Neuronal stem cell (in vitro differentiated cells): Measurements from ENCODE around the gene RALA.
A peak's percentile ranks its signal among the peaks of the same experiment; 100 is the strongest.

ENCODE experiments used
- DNase-seq: peaks from one replicate; pipeline ENCODE4 v3.0.0-alpha.2; 2013; ENCODE audit warnings: low spot score
- H2AFZ ChIP-seq: one replicate; pipeline ENCODE4 v1.6.1; 2013; ENCODE audit warnings: mild to moderate bottlenecking, low read length, inconsistent platforms
- H2AK5ac ChIP-seq: 2 replicates; pipeline ENCODE4 v1.6.1; 2013; ENCODE audit warnings: low read depth, mild to moderate bottlenecking, inconsistent platforms, low read length, moderate library complexity, mixed read lengths
- H2BK120ac ChIP-seq: 2 replicates; pipeline ENCODE4 v1.6.1; 2013; ENCODE audit warnings: low read depth, mild to moderate bottlenecking, inconsistent platforms, low read length, moderate library complexity, mixed read lengths
- H2BK12ac ChIP-seq: one replicate; pipeline ENCODE4 v1.6.1; 2013; ENCODE audit warnings: low read length, inconsistent platforms
- H2BK15ac ChIP-seq: 2 replicates; pipeline ENCODE4 v1.6.1; 2013; ENCODE audit warnings: mild to moderate bottlenecking, low read length, inconsistent platforms, mixed read lengths
- H2BK5ac ChIP-seq: one replicate; pipeline ENCODE4 v1.6.1; 2013; ENCODE audit warnings: inconsistent platforms, mild to moderate bottlenecking, low read length, moderate library complexity
- H3K14ac ChIP-seq: one replicate; pipeline ENCODE4 v1.6.1; 2013; ENCODE audit warnings: low read length, inconsistent platforms
- H3K18ac ChIP-seq: 2 replicates; pipeline ENCODE4 v1.6.1; 2013; ENCODE audit warnings: low read length, inconsistent platforms
- H3K23ac ChIP-seq: 2 replicates; pipeline ENCODE4 v1.6.1; 2013; ENCODE audit warnings: low read depth, mild to moderate bottlenecking, mixed read lengths, low read length, inconsistent platforms; ENCODE audit not compliant: poor library complexity
- H3K27ac ChIP-seq: replicated peaks from 3 replicates; pipeline ENCODE4 v1.5.1; 2013; ENCODE audit warnings: low read length, inconsistent platforms
- H3K27me3 ChIP-seq, 3 experiments: 2 replicates each; pipeline ENCODE4 v1.6.1; 2013; ENCODE audit warnings: low read length in 3 of 3, mild to moderate bottlenecking in 2 of 3, inconsistent platforms in 1 of 3, low read depth in 1 of 3, mixed read lengths in 1 of 3, moderate library complexity in 1 of 3; ENCODE audit not compliant: control insufficient read depth in 3 of 3, insufficient read depth in 3 of 3
- H3K36me3 ChIP-seq, 2 donors: replicated peaks in 1 of 2; 2 replicates each; pipeline ENCODE4 v1.6.1; 2013; ENCODE audit warnings: low read length in 2 of 2; ENCODE audit not compliant: control insufficient read depth in 2 of 2, insufficient read depth in 2 of 2
- H3K4ac ChIP-seq: 2 replicates; pipeline ENCODE4 v1.6.1; 2013; ENCODE audit warnings: inconsistent platforms, mild to moderate bottlenecking, low read length, moderate library complexity
- H3K4me1 ChIP-seq, 2 donors: 1 replicate in 1 of 2; 2 replicates in 1 of 2; pipeline ENCODE4 v1.6.1; 2013; ENCODE audit warnings: low read length in 2 of 2, low read depth in 1 of 2; ENCODE audit not compliant: control insufficient read depth in 2 of 2, insufficient read depth in 1 of 2
- H3K4me2 ChIP-seq: one replicate; pipeline ENCODE4 v1.6.1; 2013; ENCODE audit warnings: mild to moderate bottlenecking, low read length, inconsistent platforms; ENCODE audit not compliant: insufficient read depth, poor library complexity, severe bottlenecking
- H3K4me3 ChIP-seq, 2 donors: 2 replicates each; pipeline ENCODE4 v1.5.1; 2013; ENCODE audit warnings: low read length in 2 of 2, mild to moderate bottlenecking in 2 of 2, inconsistent platforms in 1 of 2, moderate library complexity in 1 of 2
- H3K79me1 ChIP-seq: one replicate; pipeline ENCODE4 v1.6.1; 2013; ENCODE audit warnings: low read depth, mild to moderate bottlenecking, inconsistent platforms, low read length, moderate library complexity
- H3K9ac ChIP-seq: one replicate; pipeline ENCODE4 v1.6.1; 2013; ENCODE audit warnings: mild to moderate bottlenecking, low read depth, low read length, inconsistent platforms; ENCODE audit not compliant: poor library complexity
- H3K9me3 ChIP-seq, 2 donors: replicated peaks in 1 of 2; 2 replicates each; pipeline versions ENCODE3 to v1.6.1; 2013; ENCODE audit warnings: low read length in 2 of 2, mild to moderate bottlenecking in 2 of 2, inconsistent platforms in 1 of 2, low read depth in 1 of 2, mixed read lengths in 1 of 2, moderate library complexity in 1 of 2; ENCODE audit not compliant: control insufficient read depth in 2 of 2, insufficient read depth in 1 of 2
- H4K8ac ChIP-seq: one replicate; pipeline ENCODE4 v1.6.1; 2013; ENCODE audit warnings: low read depth, mild to moderate bottlenecking, inconsistent platforms, low read length, moderate library complexity
- H4K91ac ChIP-seq: one replicate; pipeline ENCODE4 v1.6.1; 2013; ENCODE audit warnings: low read length, low read depth, mild to moderate bottlenecking, inconsistent platforms; ENCODE audit not compliant: poor library complexity
- WGBS, 2 donors: extraction: QIAGEN DNeasy Blood & Tissue Kit; methylation state at CpG; one replicate each; pipeline ENCODE4 v1.1.7; 2013; ENCODE audit warnings: missing lambda C conversion rate in 2 of 2, mixed read lengths in 1 of 2; ENCODE audit not compliant: insufficient read length in 2 of 2, insufficient replicate concordance in 1 of 2; ENCODE audit errors: extremely low coverage in 2 of 2; 5-methylcytosine and 5-hydroxymethylcytosine counted together

The RALA gene

GRCh38 chr7:39621261-39621660 is 2.1 kb upstream of the RALA start:
- H4K91ac ChIP-seq = no peak overlapping the region
- no peaks in the 10 kb centered on the region for H3K27me3 ChIP-seq
- no peak overlapping the region for H2AFZ ChIP-seq
- no peak overlapping the region for H2BK5ac ChIP-seq
- H2BK120ac ChIP-seq = no peak overlapping the region
- no peak overlapping the region for H3K23ac ChIP-seq
- H2BK15ac ChIP-seq = no peak overlapping the region
- H3K14ac ChIP-seq = no peak overlapping the region
- H3K27ac ChIP-seq = no peak overlapping the region
- H3K79me1 ChIP-seq = peaks cover 3% of the 10 kb centered on the region
- peaks cover 4 to 13% of the 10 kb centered on the region in 2 donors for H3K4me1 ChIP-seq
- no peak overlapping the region for H2BK12ac ChIP-seq
- H3K4ac ChIP-seq = no peak overlapping the region
- H3K9ac ChIP-seq = no peak overlapping the region
- no peak for DNase-seq
- no peak overlapping the region for H4K8ac ChIP-seq
- no peak overlapping the region for H3K4me2 ChIP-seq
- no peak overlapping the region for H2AK5ac ChIP-seq
- no peaks in the 10 kb centered on the region for H3K36me3 ChIP-seq
- no peaks in the 10 kb centered on the region for H3K9me3 ChIP-seq
- WGBS, 2 donors = no CpG with 5 or more reads among the region's 1 CpG
- H3K4me3 ChIP-seq = no peak overlapping the region
- H3K18ac ChIP-seq = no peak overlapping the region

GRCh38 chr7:39621784-39622411 is 1.5 kb upstream of the RALA start:
- no peak overlapping the region for H3K27ac ChIP-seq
- no peak for DNase-seq

GRCh38 chr7:39622609-39623008 is 763 bp upstream of the RALA start:
- Histone ChIP-seq H3K27ac (peak overlapping the region; percentile 92), H3K14ac (no peak overlapping the region), H2AK5ac (peak overlapping the region; percentile 25), H3K36me3 (no peaks in the 10 kb centered on the region), H3K9ac (peak overlapping the region; percentile 79), H2BK5ac (peak overlapping the region; percentile 73), H3K4me2 (peak overlapping the region; percentile 75), H3K9me3 (no peaks in the 10 kb centered on the region), H3K18ac (peak overlapping the region; percentile 95), H3K27me3 (no peaks in the 10 kb centered on the region), H3K4ac (no peak overlapping the region), H4K8ac (peak overlapping the region; percentile 92), H2BK12ac (no peak overlapping the region), H3K4me3 (peak overlapping the region; percentile 65 to 96), H2AFZ (peak overlapping the region; percentile 87), H2BK15ac (peak overlapping the region; percentile 12), H3K4me1 (peaks cover 4 to 15% of the 10 kb centered on the region in 2 donors), H2BK120ac (peak overlapping the region; percentile 78), H3K23ac (peak overlapping the region; percentile 29), H4K91ac (peak overlapping the region; percentile 5), H3K79me1 (peaks cover 3% of the 10 kb centered on the region)
- no peak for DNase-seq
- no CpG with 5 or more reads among the region's 11 CpGs for WGBS, 2 donors

More at GRCh38 chr7:39621784-39622411, 1.5 kb upstream of the RALA start:
- H3K9me3 ChIP-seq = no peaks in the 10 kb centered on the region
- H3K23ac ChIP-seq = no peak overlapping the region
- no peak overlapping the region for H4K8ac ChIP-seq
- WGBS, 2 donors = no CpG with 5 or more reads among the region's 1 CpG
- no peak overlapping the region for H3K9ac ChIP-seq
- H2BK15ac ChIP-seq = no peak overlapping the region
- H3K4me3 ChIP-seq = peak overlapping the region in 1 of 2 donors; percentile 65
- H3K4ac ChIP-seq = no peak overlapping the region
- no peak overlapping the region for H2BK120ac ChIP-seq
- H3K27me3 ChIP-seq = no peaks in the 10 kb centered on the region
- no peak overlapping the region for H2AK5ac ChIP-seq
- H3K18ac ChIP-seq = no peak overlapping the region
- peaks cover 4 to 13% of the 10 kb centered on the region in 2 donors for H3K4me1 ChIP-seq
- no peak overlapping the region for H4K91ac ChIP-seq
- no peak overlapping the region for H2AFZ ChIP-seq
- H2BK5ac ChIP-seq = no peak overlapping the region
- H2BK12ac ChIP-seq = no peak overlapping the region
- H3K14ac ChIP-seq = no peak overlapping the region
- H3K79me1 ChIP-seq = peaks cover 3% of the 10 kb centered on the region
- no peaks in the 10 kb centered on the region for H3K36me3 ChIP-seq
- no peak overlapping the region for H3K4me2 ChIP-seq

- Histone ChIP-seq H3K9ac (peak overlapping the region; percentile 91), H2BK15ac (no peak overlapping the region), H4K8ac (no peak overlapping the region), H3K4ac (no peak overlapping the region), H2AFZ (peak overlapping the region; percentile 87), H3K4me1 (peaks cover 4 to 15% of the 10 kb centered on the region in 2 donors), H3K9me3 (no peaks in the 10 kb centered on the region), H2BK5ac (peak overlapping the region; percentile 73), H3K4me3 (peak overlapping the region; percentile 65 to 96), H3K36me3 (no peaks in the 10 kb centered on the region), H3K4me2 (peak overlapping the region; percentile 69), H3K23ac (peak overlapping the region; percentile 29), H3K18ac (peak overlapping the region; percentile 95), H4K91ac (no peak overlapping the region), H3K27me3 (no peaks in the 10 kb centered on the region), H3K14ac (no peak overlapping the region), H2AK5ac (no peak overlapping the region), H3K27ac (peak overlapping the region; percentile 83), H3K79me1 (peaks cover 3% of the 10 kb centered on the region), H2BK12ac (no peak overlapping the region), H2BK120ac (no peak overlapping the region)
- peak; percentile 1 for DNase-seq
- no CpG with 5 or more reads among the region's 68 CpGs for WGBS, 2 donors
These were observed 515 bp downstream of the RALA start for GRCh38 chr7:39623732-39624441.
